Activated B cell treated with CpG ODN at 0.5 μM for 24 hours (primary cell): ENCODE measurements around the gene F8A3. TPM values are rescaled to one million over a fixed set of nuclear protein-coding genes. Genes with fewer than 3 reads are reported as not detected.
A peak's percentile ranks its signal among the peaks of the same experiment; 100 is the strongest.
"Not testable (repeated sequence)": the region's sequence is repeated elsewhere in the genome, so short reads cannot be mapped to it uniquely, and the experiment has no call there.

Source experiments
- ATAC-seq: fragments of 200-7000 bp; cut with Tn5 transposase; one replicate; pipeline ENCODE4 v1.10.0; 2021; ENCODE audit warnings: low read depth, mild to moderate bottlenecking, moderate library complexity
- CTCF ChIA-PET: fragments of 350-600 bp; sonication (Branson Sonifier 250); formaldehyde crosslinking; loops from one replicate; lab custom pipeline; 2021; ENCODE audit warnings: antibody characterized with exemption; lab: Charles Lee
- POLR2A ChIA-PET: fragments of 350-600 bp; sonication (Branson Sonifier 250); formaldehyde crosslinking; loops from one replicate; lab custom pipeline; 2021; ENCODE audit warnings: antibody characterized with exemption; lab: Charles Lee
- DNase-seq: peaks from one replicate; pipeline ENCODE4 v3.0.0; 2022
- H3K27ac Mint-ChIP-seq: one replicate; pipeline ENCODE4 v1.8.0; 2020; ENCODE audit warnings: mixed read lengths
- H3K27me3 Mint-ChIP-seq: one replicate; pipeline ENCODE4 v1.8.0; 2021; ENCODE audit warnings: mixed read lengths
- H3K36me3 Mint-ChIP-seq: one replicate; pipeline ENCODE4 v1.8.0; 2021; ENCODE audit warnings: low read depth, mixed read lengths
- H3K4me1 Mint-ChIP-seq: one replicate; pipeline ENCODE4 v1.8.0; 2021; ENCODE audit warnings: mixed read lengths
- H3K4me3 Mint-ChIP-seq: one replicate; pipeline ENCODE4 v1.8.0; 2020; ENCODE audit warnings: mild to moderate bottlenecking, mixed read lengths
- H3K9me3 Mint-ChIP-seq: one replicate; pipeline ENCODE4 v1.8.0; 2020; ENCODE audit warnings: mixed read lengths
- CTCF ChIP-seq: fragments of 200-600 bp; IDR thresholded peaks from one replicate; pipeline ENCODE4 v1.8.0; 2022; ENCODE audit warnings: antibody characterized with exemption, mild to moderate bottlenecking
- intact Hi-C: fragments of 100-400 bp; cut with micrococcal nuclease; formaldehyde crosslinking; loops from one replicate; pipeline ENCODE4 v1.15.1; 2024
- total RNA-seq: library from RNA; stranded (reverse); gene quantifications from 2 replicates; pipeline ENCODE4 v1.2.3, GENCODE V29; 2022

The F8A3 gene
- total RNA-seq, result 9.4 and 11.6 TPM in 2 replicates

GRCh38 chrX:155458471-155458870, at the start of gene F8A3:
TSS of gene F8A3 (minus strand) at chrX:155458620. CDS start at chrX:155458600, 20 bp downstream.
- H3K27me3 Mint-ChIP-seq, H3K4me3 Mint-ChIP-seq, CTCF ChIA-PET, H3K9me3 Mint-ChIP-seq, H3K4me1 Mint-ChIP-seq, intact Hi-C loops, H3K36me3 Mint-ChIP-seq, DNase-seq, POLR2A ChIA-PET, H3K27ac Mint-ChIP-seq: not testable (repeated sequence)
- ATAC-seq, result peak; percentile 84

- CTCF ChIA-PET, result no interaction called here
- DNase-seq (no peak), ATAC-seq (no peak)
- Mint-ChIP-seq H3K9me3 (no peaks in the 10 kb centered on the region), H3K27ac (no peak overlapping the region), H3K4me3 (no peak overlapping the region), H3K27me3 (no peaks in the 10 kb centered on the region), H3K36me3 (peaks cover 34% of the 10 kb centered on the region), H3K4me1 (no peaks in the 10 kb centered on the region)
- intact Hi-C loops, result no loop called here
- no peak for TF ChIP-seq CTCF
- POLR2A ChIA-PET, result no interaction called here
Observed at GRCh38 chrX:155505296-155505695, 46.9 kb upstream of the F8A3 start.

GRCh38 chrX:155495134-155495533, 36.7 kb upstream of the F8A3 start:
- CTCF ChIA-PET, ATAC-seq, intact Hi-C loops, DNase-seq, H3K4me1 Mint-ChIP-seq, POLR2A ChIA-PET, H3K9me3 Mint-ChIP-seq, H3K27ac Mint-ChIP-seq, H3K36me3 Mint-ChIP-seq, H3K4me3 Mint-ChIP-seq, H3K27me3 Mint-ChIP-seq: not testable (repeated sequence)

- CTCF ChIA-PET, intact Hi-C loops, POLR2A ChIA-PET, H3K4me1 Mint-ChIP-seq, H3K4me3 Mint-ChIP-seq, H3K36me3 Mint-ChIP-seq, ATAC-seq, H3K27ac Mint-ChIP-seq, H3K9me3 Mint-ChIP-seq, H3K27me3 Mint-ChIP-seq, DNase-seq: not testable (repeated sequence)
Observed at GRCh38 chrX:155491421-155491820, 33.0 kb upstream of the F8A3 start.

GRCh38 chrX:155477136-155477535, 18.7 kb upstream of the F8A3 start:
- H3K27me3 Mint-ChIP-seq, H3K4me1 Mint-ChIP-seq, intact Hi-C loops, CTCF ChIA-PET, H3K27ac Mint-ChIP-seq, DNase-seq, H3K4me3 Mint-ChIP-seq, POLR2A ChIA-PET, H3K9me3 Mint-ChIP-seq, ATAC-seq, H3K36me3 Mint-ChIP-seq: not testable (repeated sequence)

- H3K27ac Mint-ChIP-seq, H3K4me3 Mint-ChIP-seq, H3K4me1 Mint-ChIP-seq, intact Hi-C loops, DNase-seq, CTCF ChIA-PET, H3K36me3 Mint-ChIP-seq, H3K9me3 Mint-ChIP-seq, POLR2A ChIA-PET, H3K27me3 Mint-ChIP-seq: not testable (repeated sequence)
- ATAC-seq, result peak; percentile 52
Observed at GRCh38 chrX:155466269-155466938, 8.0 kb upstream of the F8A3 start.

GRCh38 chrX:155460501-155460900, 2.1 kb upstream of the F8A3 start:
- H3K27me3 Mint-ChIP-seq, POLR2A ChIA-PET, H3K36me3 Mint-ChIP-seq, H3K4me3 Mint-ChIP-seq, DNase-seq, H3K27ac Mint-ChIP-seq, H3K4me1 Mint-ChIP-seq, H3K9me3 Mint-ChIP-seq, ATAC-seq, CTCF ChIA-PET, intact Hi-C loops: not testable (repeated sequence)

- H3K27ac Mint-ChIP-seq, intact Hi-C loops, CTCF ChIA-PET, H3K36me3 Mint-ChIP-seq, H3K27me3 Mint-ChIP-seq, DNase-seq, POLR2A ChIA-PET, H3K4me1 Mint-ChIP-seq, H3K9me3 Mint-ChIP-seq, H3K4me3 Mint-ChIP-seq: not testable (repeated sequence)
- peak; percentile 59 for ATAC-seq
Observed at GRCh38 chrX:155457761-155458447, 516 bp downstream of the F8A3 start.
